A549 treated with GW870086 at 1 μM for 4 hours (cell line): Measurements from ENCODE around the gene TEX2. TPM values are rescaled to one million over a fixed set of nuclear protein-coding genes. Genes with fewer than 3 reads are reported as not detected.

ENCODE experiments used
- total RNA-seq: library from RNA; stranded (reverse); fragments of 200-300 nt; extraction: Qiagen RNA extraction; gene quantifications from 5 replicates; pipeline ENCODE4 v1.2.3, GENCODE V29; 2022; ENCODE audit warnings: low read depth

TEX2 gene, protein sequence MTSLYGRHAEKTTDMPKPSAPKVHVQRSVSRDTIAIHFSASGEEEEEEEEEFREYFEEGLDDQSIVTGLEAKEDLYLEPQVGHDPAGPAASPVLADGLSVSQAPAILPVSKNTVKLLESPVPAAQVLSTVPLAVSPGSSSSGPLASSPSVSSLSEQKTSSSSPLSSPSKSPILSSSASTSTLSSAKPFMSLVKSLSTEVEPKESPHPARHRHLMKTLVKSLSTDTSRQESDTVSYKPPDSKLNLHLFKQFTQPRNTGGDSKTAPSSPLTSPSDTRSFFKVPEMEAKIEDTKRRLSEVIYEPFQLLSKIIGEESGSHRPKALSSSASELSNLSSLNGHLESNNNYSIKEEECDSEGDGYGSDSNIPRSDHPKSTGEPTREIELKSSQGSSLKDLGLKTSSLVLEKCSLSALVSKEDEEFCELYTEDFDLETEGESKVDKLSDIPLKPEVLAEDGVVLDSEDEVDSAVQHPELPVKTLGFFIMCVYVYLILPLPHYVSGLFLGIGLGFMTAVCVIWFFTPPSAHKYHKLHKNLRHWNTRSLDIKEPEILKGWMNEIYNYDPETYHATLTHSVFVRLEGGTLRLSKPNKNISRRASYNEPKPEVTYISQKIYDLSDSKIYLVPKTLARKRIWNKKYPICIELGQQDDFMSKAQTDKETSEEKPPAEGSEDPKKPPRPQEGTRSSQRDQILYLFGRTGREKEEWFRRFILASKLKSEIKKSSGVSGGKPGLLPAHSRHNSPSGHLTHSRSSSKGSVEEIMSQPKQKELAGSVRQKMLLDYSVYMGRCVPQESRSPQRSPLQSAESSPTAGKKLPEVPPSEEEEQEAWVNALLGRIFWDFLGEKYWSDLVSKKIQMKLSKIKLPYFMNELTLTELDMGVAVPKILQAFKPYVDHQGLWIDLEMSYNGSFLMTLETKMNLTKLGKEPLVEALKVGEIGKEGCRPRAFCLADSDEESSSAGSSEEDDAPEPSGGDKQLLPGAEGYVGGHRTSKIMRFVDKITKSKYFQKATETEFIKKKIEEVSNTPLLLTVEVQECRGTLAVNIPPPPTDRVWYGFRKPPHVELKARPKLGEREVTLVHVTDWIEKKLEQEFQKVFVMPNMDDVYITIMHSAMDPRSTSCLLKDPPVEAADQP
- total RNA-seq: 10.4 to 13.3 TPM (median 12.1 TPM) in 5 replicates

GRCh38 chr17:64263000-64263766, at the start of gene TEX2:
Gene TEX2 (minus strand): TSS chr17:64263260. CDS start chr17:64214217, 49,043 bp downstream.

GRCh38 chr17:64129765-64130558, 133.1 kb downstream of the TEX2 start, which contains the start of gene ERN1:
Gene ERN1 (minus strand): TSS chr17:64130144. CDS start chr17:64130029, 115 bp downstream.

Other genes with a start within 250 kb of the TEX2 start
- not detected in 5 replicates for gene ICAM2, start 242.6 kb downstream of the TEX2 start, total RNA-seq
- gene ERN1, start 133.1 kb downstream of the TEX2 start, total RNA-seq: 3.4 to 4.3 TPM (median 4.2 TPM) in 5 replicates
- gene PECAM1, start 127.6 kb upstream of the TEX2 start, total RNA-seq: 0.06 to 0.37 TPM (median 0.12 TPM) in 5 replicates
- 0.87 to 1.9 TPM (median 1.6 TPM) in 5 replicates for gene MILR1, start 185.9 kb upstream of the TEX2 start, total RNA-seq
- 15.9 to 19.6 TPM (median 18.5 TPM) in 5 replicates for gene POLG2, start 233.8 kb upstream of the TEX2 start, total RNA-seq
- 601 to 968 TPM (median 651 TPM) in 5 replicates for gene DDX5, start 243.0 kb upstream of the TEX2 start, total RNA-seq
- gene CEP95, start 243.7 kb upstream of the TEX2 start, total RNA-seq: 30.2 to 32.7 TPM (median 32.1 TPM) in 5 replicates